SK-N-SH (cell line): ENCODE data around the gene TNFAIP8L1. TPM values are rescaled to one million over a fixed set of nuclear protein-coding genes. Genes with fewer than 3 reads are reported as not detected.

Experiments
- CTCF ChIA-PET: fragments of 300-600, 350-600 bp; formaldehyde crosslinking; extraction: SDS; loops from one replicate; lab custom pipeline; 2021; lab: Yijun Ruan, JAX
- POLR2A ChIA-PET: fragments of 350-600 bp; sonication (Branson Sonifier 250); formaldehyde crosslinking; extraction: SDS; loops from one replicate; lab custom pipeline; 2020; ENCODE audit warnings: antibody characterized with exemption, inconsistent platforms; lab: Yijun Ruan, JAX
- DNase-seq: peaks from one replicate; pipeline ENCODE4 v3.0.0; 2012
- H2AFZ ChIP-seq: fragments of 200-600 bp; sonication (generic); 2 replicates; pipeline ENCODE4 v1.8.1; 2016; ENCODE audit warnings: antibody characterized with exemption, mild to moderate bottlenecking, low read depth
- H3F3A ChIP-seq: fragments of 200-600 bp; sonication (generic); replicated peaks from 2 replicates; pipeline ENCODE3; 2016; ENCODE audit warnings: antibody characterized with exemption, mild to moderate bottlenecking; ENCODE audit not compliant: insufficient read depth
- H3K27ac ChIP-seq, 2 experiments: fragments of 200-500 bp in 1 of 2; fragments of 200-600 bp in 1 of 2; sonication (Bioruptor generic) in 1 of 2; sonication (generic), shearing (Covaris generic) in 1 of 2; 2 replicates each; pipeline versions ENCODE4 v1.5.1 to v1.6.1; 2014 to 2016; ENCODE audit warnings: low read depth in 2 of 2, inconsistent platforms in 1 of 2, low read length in 1 of 2, mild to moderate bottlenecking in 1 of 2, mixed read lengths in 1 of 2
- H3K27me3 ChIP-seq: fragments of 200-600 bp; sonication (generic), shearing (Covaris generic); 2 replicates; pipeline ENCODE4 v1.6.1; 2016; ENCODE audit warnings: mixed run types; ENCODE audit not compliant: insufficient read depth
- H3K36me3 ChIP-seq, 2 experiments: fragments of 200-500 bp in 1 of 2; fragments of 200-600 bp in 1 of 2; sonication (Bioruptor generic) in 1 of 2; sonication (generic) in 1 of 2; replicated peaks in 1 of 2; 2 replicates each; pipeline versions ENCODE3 to v1.5.1; 2014 to 2016; ENCODE audit warnings: low read length in 1 of 2, mild to moderate bottlenecking in 1 of 2; ENCODE audit not compliant: insufficient read depth in 2 of 2, control insufficient read depth in 1 of 2
- H3K4me1 ChIP-seq, 2 experiments: fragments of 200-500 bp in 1 of 2; fragments of 200-600 bp in 1 of 2; sonication (Bioruptor generic) in 1 of 2; sonication (generic), shearing (Covaris generic) in 1 of 2; 2 replicates each; pipeline versions ENCODE4 v1.5.1 to v1.6.1; 2014 to 2016; ENCODE audit warnings: low read depth in 1 of 2, low read length in 1 of 2, mixed run types in 1 of 2; ENCODE audit not compliant: insufficient read depth in 2 of 2, control insufficient read depth in 1 of 2
- H3K4me2 ChIP-seq: fragments of 200-600 bp; sonication (generic), shearing (Covaris generic); 2 replicates; pipeline ENCODE4 v1.6.1; 2017; ENCODE audit warnings: mixed run types
- H3K4me3 ChIP-seq, 2 experiments: fragments of 200-500 bp in 1 of 2; fragments of 200-600 bp in 1 of 2; sonication (Bioruptor generic) in 1 of 2; sonication (generic), shearing (Covaris generic) in 1 of 2; 2 replicates each; pipeline versions ENCODE4 v1.5.1 to v1.8.1; 2014 to 2016; ENCODE audit warnings: low read depth in 2 of 2, inconsistent platforms in 1 of 2, low read length in 1 of 2, mild to moderate bottlenecking in 1 of 2, mixed read lengths in 1 of 2, moderate library complexity in 1 of 2
- H3K79me2 ChIP-seq: fragments of 200-600 bp; sonication (generic); 2 replicates; pipeline ENCODE4 v1.8.1; 2017; ENCODE audit warnings: mild to moderate bottlenecking; ENCODE audit not compliant: insufficient read depth
- H3K9ac ChIP-seq: fragments of 200-600 bp; sonication (generic); 2 replicates; pipeline ENCODE4 v1.6.1; 2017; ENCODE audit warnings: mixed run types
- H3K9me2 ChIP-seq: fragments of 200-600 bp; sonication (generic); 2 replicates; pipeline ENCODE4 v1.6.1; 2017; ENCODE audit warnings: mixed run types
- H3K9me3 ChIP-seq: fragments of 200-600 bp; sonication (generic); 2 replicates; pipeline ENCODE4 v1.6.1; 2017; ENCODE audit warnings: mixed run types, mild to moderate bottlenecking, moderate library complexity
- H4K20me1 ChIP-seq: fragments of 200-600 bp; sonication (generic); 2 replicates; pipeline ENCODE4 v1.6.1; 2017; ENCODE audit warnings: mild to moderate bottlenecking, mixed run types; ENCODE audit not compliant: insufficient read depth
- CHD2 ChIP-seq: fragments of 150-350 bp; IDR thresholded peaks from 2 replicates; pipeline ENCODE4 v1.6.1; 2018; ENCODE audit warnings: low read length; ENCODE audit not compliant: partially characterized antibody
- ELF1 ChIP-seq: IDR thresholded peaks from 2 replicates; pipeline ENCODE4 v1.4.0; 2012
- EZH2phosphoT487 ChIP-seq: fragments of 200-600 bp; sonication (generic); IDR thresholded peaks from 2 replicates; pipeline ENCODE4 v1.6.1; 2017; ENCODE audit warnings: low read depth, mixed run types, mild to moderate bottlenecking, antibody characterized with exemption, moderate library complexity, borderline replicate concordance
- GABPA ChIP-seq: IDR thresholded peaks from 2 replicates; pipeline ENCODE4 v1.4.0; 2012; ENCODE audit warnings: low read depth, mild to moderate bottlenecking
- GATA2 ChIP-seq: sonication (generic); formaldehyde crosslinking; IDR thresholded peaks from 2 replicates; pipeline ENCODE4 v1.5.0; 2020; ENCODE audit warnings: mild to moderate bottlenecking, missing genetic modification reagents
- JUND ChIP-seq: IDR thresholded peaks from 2 replicates; pipeline ENCODE4 v1.4.0; 2012
- NRF1 ChIP-seq: IDR thresholded peaks from 2 replicates; pipeline ENCODE4 v1.6.1; 2012; ENCODE audit warnings: low read depth, mild to moderate bottlenecking, low read length
- POLR2AphosphoS5 ChIP-seq: IDR thresholded peaks from 2 replicates; pipeline ENCODE4 v1.6.1; 2012; ENCODE audit warnings: low read depth, low read length
- RCOR1 ChIP-seq: fragments of 150-350 bp; IDR thresholded peaks from 2 replicates; pipeline ENCODE4 v1.6.1; 2017; ENCODE audit warnings: antibody characterized with exemption, low read length
- SIN3A ChIP-seq: IDR thresholded peaks from 2 replicates; pipeline ENCODE4 v1.6.1; 2012; ENCODE audit warnings: low read depth, mild to moderate bottlenecking, low read length, moderate library complexity, borderline replicate concordance
- TCF12 ChIP-seq: IDR thresholded peaks from 2 replicates; pipeline ENCODE4 v1.4.0; 2012
- WGBS: methylation state at CpG from one replicate; pipeline ENCODE4 v1.1.6; 2017; ENCODE audit warnings: low lambda C conversion rate; 5-methylcytosine and 5-hydroxymethylcytosine counted together
- polyA plus RNA-seq, 3 experiments: library from polyadenylated mRNA; depleted of rRNA; stranded (reverse); fragments of >200 nt; gene quantifications; 2 replicates each; pipeline ENCODE4 v1.2.3, GENCODE V29; 2012

TNFAIP8L1 gene
- polyA plus RNA-seq, 1 of the 3 experiments (the other 2 are of a cell fraction), result 6.4 TPM

- Histone ChIP-seq H3K36me3 (peaks cover 24 to 41% of the 10 kb centered on the region in 2 experiments), H4K20me1 (no peaks in the 10 kb centered on the region), H3K4me1 (no peaks in the 10 kb centered on the region), H3K9me3 (no peaks in the 10 kb centered on the region), H3K27me3 (no peaks in the 10 kb centered on the region), H2AFZ (no peak overlapping the region), H3K4me3 (no peak overlapping the region), H3K27ac (no peak overlapping the region), H3K4me2 (no peak overlapping the region), H3K79me2 (no peaks in the 10 kb centered on the region; the same call in 1 of the 2 replicates), H3F3A (no peaks in the 10 kb centered on the region), H3K9me2 (no peaks in the 10 kb centered on the region), H3K9ac (no peak overlapping the region)
- CTCF ChIA-PET, result no interaction called here
- POLR2A ChIA-PET, result interaction anchor here (0.6 kb wide), 1 partner anchor 98 kb away, joined by 8 read pairs; no protein-coding TSS in a partner anchor
- 97% methylated on average over 24 of the region's 28 CpGs for WGBS
- no peak for DNase-seq
- TF ChIP-seq POLR2AphosphoS5, result no peak
- no peak for TF ChIP-seq JUND
- no peak for TF ChIP-seq NRF1
- TF ChIP-seq ELF1, result no peak
- TF ChIP-seq CHD2, result no peak
- TF ChIP-seq RCOR1, result no peak
- no peak for TF ChIP-seq SIN3A
- TF ChIP-seq EZH2phosphoT487, result no peak
- no peak for TF ChIP-seq GATA2 (CRISPR knock-in tag)
These were observed 64.5 kb downstream of the TNFAIP8L1 start for GRCh38 chr19:4703671-4704316.

- no peaks in the 10 kb centered on the region for H3F3A ChIP-seq
- peaks cover 24 to 39% of the 10 kb centered on the region in 2 experiments for H3K36me3 ChIP-seq
- H3K4me3 ChIP-seq, result no peak overlapping the region
- ChIA-PET CTCF (no interaction called here), POLR2A (no interaction called here)
- H3K27ac ChIP-seq, result no peak overlapping the region
- no peaks in the 10 kb centered on the region; the same call in 1 of the 2 replicates for H3K79me2 ChIP-seq
- no peak overlapping the region for H3K9ac ChIP-seq
- no peak overlapping the region for H3K4me2 ChIP-seq
- no peak overlapping the region for H2AFZ ChIP-seq
- 100% methylated on average over 3 of the region's 9 CpGs for WGBS
- DNase-seq, result no peak
- H3K27me3 ChIP-seq, result no peaks in the 10 kb centered on the region
- H4K20me1 ChIP-seq, result no peaks in the 10 kb centered on the region
- no peaks in the 10 kb centered on the region for H3K9me2 ChIP-seq
- H3K9me3 ChIP-seq, result no peaks in the 10 kb centered on the region
- TF ChIP-seq GABPA, result no peak
- no peak for TF ChIP-seq TCF12
- no peak for TF ChIP-seq CHD2
- no peaks in the 10 kb centered on the region for H3K4me1 ChIP-seq
These were observed 65.0 kb downstream of the TNFAIP8L1 start for GRCh38 chr19:4704317-4704673.

Other genes starting within 250 kb of the TNFAIP8L1 start
- gene SH3GL1, start 239.0 kb upstream of the TNFAIP8L1 start, polyA plus RNA-seq (2012; rRNA removed), result 62.5 and 82.8 TPM in 2 replicates
- gene CHAF1A, start 236.9 kb upstream of the TNFAIP8L1 start, polyA plus RNA-seq (2012; rRNA removed), result 13.2 and 18.0 TPM in 2 replicates
- 100 and 110 TPM in 2 replicates for gene UBXN6, start 181.7 kb upstream of the TNFAIP8L1 start, polyA plus RNA-seq (2012; rRNA removed)
- gene HDGFL2, start 167.2 kb upstream of the TNFAIP8L1 start, polyA plus RNA-seq (2012; rRNA removed), result 63.0 and 77.8 TPM in 2 replicates
- gene PLIN4, start 121.0 kb upstream of the TNFAIP8L1 start, polyA plus RNA-seq (2012; rRNA removed), result 0.07 and 0.10 TPM in 2 replicates
- gene PLIN5, start 104.3 kb upstream of the TNFAIP8L1 start, polyA plus RNA-seq (2012; rRNA removed), result 0.59 and 0.68 TPM in 2 replicates
- 0.12 and 0.23 TPM in 2 replicates for gene LRG1, start 99.5 kb upstream of the TNFAIP8L1 start, polyA plus RNA-seq (2012; rRNA removed)
- gene SEMA6B, start 79.8 kb upstream of the TNFAIP8L1 start, polyA plus RNA-seq (2012; rRNA removed), result 2.0 and 3.7 TPM in 2 replicates
- gene MYDGF, start 30.8 kb downstream of the TNFAIP8L1 start, polyA plus RNA-seq (2012; rRNA removed), result 188 and 312 TPM in 2 replicates
- 10.5 and 17.1 TPM in 2 replicates for gene DPP9, start 84.3 kb downstream of the TNFAIP8L1 start, polyA plus RNA-seq (2012; rRNA removed)
- 4.8 and 5.0 TPM in 2 replicates for gene FEM1A, start 152.2 kb downstream of the TNFAIP8L1 start, polyA plus RNA-seq (2012; rRNA removed)
- 1.8 and 2.7 TPM in 2 replicates for gene TICAM1, start 192.2 kb downstream of the TNFAIP8L1 start, polyA plus RNA-seq (2012; rRNA removed)
- 129 and 136 TPM in 2 replicates for gene PLIN3, start 228.2 kb downstream of the TNFAIP8L1 start, polyA plus RNA-seq (2012; rRNA removed)